CD14-positive monocyte (primary cell): ENCODE measurements around the gene DCLRE1B. TPM values are rescaled to one million over a fixed set of nuclear protein-coding genes. Genes with fewer than 3 reads are reported as not detected.
A peak's percentile ranks its signal among the peaks of the same experiment; 100 is the strongest.

ENCODE experiments used
- DNase-seq, 3 donors: peaks; one replicate each; pipeline ENCODE4 v3.0.0-alpha.2; 2011 to 2022
- H2AFZ ChIP-seq: 2 replicates; pipeline ENCODE4 v1.6.0; 2012; ENCODE audit warnings: mild to moderate bottlenecking, low read depth, low read length, inconsistent platforms; ENCODE audit not compliant: insufficient read depth, poor library complexity, severe bottlenecking
- H3K27ac ChIP-seq, 2 donors: 1 replicate in 1 of 2; 2 replicates in 1 of 2; pipeline ENCODE4 v1.5.1; 2012 to 2013; ENCODE audit warnings: low read length in 2 of 2, control low read depth in 1 of 2, inconsistent platforms in 1 of 2, low read depth in 1 of 2, mild to moderate bottlenecking in 1 of 2
- H3K27me3 ChIP-seq, 2 donors: one replicate each; pipeline versions ENCODE4 v1.6.0 to v1.6.1; 2011 to 2013; ENCODE audit warnings: low read length in 2 of 2; ENCODE audit not compliant: control insufficient read depth in 2 of 2, insufficient read depth in 2 of 2
- H3K36me3 ChIP-seq, 2 donors: replicated peaks in 1 of 2; 1 replicate in 1 of 2; 2 replicates in 1 of 2; pipeline versions ENCODE4 v1.5.1 to v1.6.1; 2012 to 2013; ENCODE audit warnings: low read length in 2 of 2, control low read depth in 1 of 2, inconsistent platforms in 1 of 2, mild to moderate bottlenecking in 1 of 2; ENCODE audit not compliant: insufficient read depth in 2 of 2, control insufficient read depth in 1 of 2
- H3K4me1 ChIP-seq, 2 donors: 1 replicate in 1 of 2; 2 replicates in 1 of 2; pipeline versions ENCODE4 v1.5.1 to v1.6.1; 2012 to 2013; ENCODE audit warnings: low read length in 2 of 2, control low read depth in 1 of 2, inconsistent platforms in 1 of 2, mild to moderate bottlenecking in 1 of 2, moderate library complexity in 1 of 2; ENCODE audit not compliant: insufficient read depth in 2 of 2, control insufficient read depth in 1 of 2
- H3K4me2 ChIP-seq: replicated peaks from 2 replicates; pipeline ENCODE3; 2012; ENCODE audit warnings: low read length, moderate library complexity, mild to moderate bottlenecking; ENCODE audit not compliant: poor library complexity, severe bottlenecking; ENCODE audit errors: extremely low read depth
- H3K4me3 ChIP-seq, 3 experiments: fragments of 200-600 bp in 1 of 3; sonication (generic) in 1 of 3; replicated peaks in 1 of 3; 1 replicate in 2 of 3; 2 replicates in 1 of 3; pipeline ENCODE4 v1.5.1; 2011 to 2013; ENCODE audit warnings: low read length in 3 of 3, mild to moderate bottlenecking in 3 of 3, control low read depth in 2 of 3, low read depth in 2 of 3, inconsistent platforms in 1 of 3, moderate library complexity in 1 of 3
- H3K79me2 ChIP-seq: 2 replicates; pipeline ENCODE4 v1.6.0; 2012; ENCODE audit warnings: mild to moderate bottlenecking, control low read depth, inconsistent platforms, low read length, moderate library complexity; ENCODE audit not compliant: insufficient read depth
- H3K9ac ChIP-seq: 2 replicates; pipeline ENCODE4 v1.6.0; 2017; ENCODE audit warnings: low read length, mild to moderate bottlenecking; ENCODE audit not compliant: insufficient read depth, poor library complexity, severe bottlenecking
- H3K9me3 ChIP-seq, 2 donors: replicated peaks in 1 of 2; 1 replicate in 1 of 2; 2 replicates in 1 of 2; pipeline versions ENCODE4 v1.5.1 to v1.6.1; 2012 to 2013; ENCODE audit warnings: low read length in 2 of 2, control low read depth in 1 of 2; ENCODE audit not compliant: control insufficient read depth in 1 of 2, insufficient read depth in 1 of 2
- H4K20me1 ChIP-seq: 2 replicates; pipeline ENCODE4 v1.6.0; 2012; ENCODE audit warnings: mild to moderate bottlenecking, low read length, control low read depth, moderate library complexity; ENCODE audit not compliant: insufficient read depth
- H3K27ac Mint-ChIP-seq, 7 donors: one replicate each; pipeline ENCODE4 v1.8.0; 2020; ENCODE audit warnings: mild to moderate bottlenecking in 7 of 7, mixed read lengths in 7 of 7, moderate library complexity in 6 of 7, inconsistent platforms in 2 of 7
- H3K27me3 Mint-ChIP-seq, 3 donors: one replicate each; pipeline ENCODE4 v1.8.0; 2021 to 2022; ENCODE audit warnings: low read depth in 3 of 3, mild to moderate bottlenecking in 3 of 3, mixed read lengths in 3 of 3, moderate library complexity in 3 of 3, inconsistent platforms in 1 of 3
- H3K36me3 Mint-ChIP-seq, 2 donors: one replicate each; pipeline ENCODE4 v1.8.0; 2020; ENCODE audit warnings: mixed read lengths in 2 of 2, inconsistent platforms in 1 of 2, mild to moderate bottlenecking in 1 of 2
- H3K4me1 Mint-ChIP-seq: one replicate; pipeline ENCODE4 v1.8.0; 2020; ENCODE audit warnings: mild to moderate bottlenecking, mixed read lengths
- H3K4me3 Mint-ChIP-seq, 2 donors: one replicate each; pipeline ENCODE4 v1.8.0; 2020; ENCODE audit warnings: mild to moderate bottlenecking in 2 of 2, mixed read lengths in 2 of 2, moderate library complexity in 1 of 2
- H3K9me3 Mint-ChIP-seq, 7 donors: one replicate each; pipeline ENCODE4 v1.8.0; 2020 to 2022; ENCODE audit warnings: mixed read lengths in 7 of 7, mild to moderate bottlenecking in 6 of 7, moderate library complexity in 6 of 7, inconsistent platforms in 2 of 7
- WGBS: methylation state at CpG from one replicate; pipeline ENCODE4 v1.1.5; 2013; ENCODE audit warnings: missing lambda C conversion rate; ENCODE audit not compliant: insufficient coverage; 5-methylcytosine and 5-hydroxymethylcytosine counted together
- intact Hi-C, 2 donors: fragments of 100-400 bp; cut with micrococcal nuclease; formaldehyde crosslinking; loops; one replicate each; pipeline versions ENCODE4 v1.15.0 to v1.15.1; 2023
- polyA plus RNA-seq, 3 donors: library from polyadenylated mRNA; depleted of rRNA in 1 of 3; unstranded in 2 of 3; stranded (reverse) in 1 of 3; fragments of 300-500 nt in 2 of 3; fragments of >200 nt in 1 of 3; fragmentation: Illumina TruSeq in 2 of 3; gene quantifications; 1 replicate in 2 of 3; 2 replicates in 1 of 3; pipeline ENCODE4 v1.2.3, GENCODE V29; 2012 to 2021
- TF ChIP-seq, protein P1 (sequence below): fragments of 200-600 bp; IDR thresholded peaks from one replicate; pipeline ENCODE4 v1.8.0; 2022; ENCODE audit warnings: antibody characterized with exemption, mild to moderate bottlenecking

DCLRE1B gene
- polyA plus RNA-seq, 3 donors = 3.0 to 5.7 (median 4.5) TPM

DNA sequence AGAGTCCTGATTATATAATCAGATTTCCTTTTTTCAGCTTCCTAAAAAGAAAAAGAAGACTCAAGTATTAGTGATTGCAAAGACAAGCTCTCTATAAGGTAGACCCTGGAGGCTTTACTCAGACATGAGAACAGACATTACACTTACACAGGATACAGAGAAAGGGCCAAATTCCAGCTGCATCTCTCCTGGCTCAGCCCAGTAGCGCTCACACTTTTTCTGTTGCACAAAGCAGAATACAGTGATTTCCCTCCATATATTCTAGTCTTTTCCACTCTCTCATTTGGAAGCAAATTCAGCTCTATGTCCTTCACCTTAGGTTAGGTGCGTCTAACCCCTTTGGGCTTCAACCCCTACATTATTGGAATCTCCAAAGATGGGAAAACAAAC, 48.7 kb upstream of the DCLRE1B start:
- no peaks in the 10 kb centered on the region for H3K27me3 ChIP-seq
- no peaks in the 10 kb centered on the region for H3K9me3 ChIP-seq
- no peak overlapping the region for H2AFZ ChIP-seq
- peaks cover 67% of the 10 kb centered on the region for H3K4me1 Mint-ChIP-seq
- H3K27me3 Mint-ChIP-seq = peaks cover 0 to 2% (median 0%) of the 10 kb centered on the region in 3 donors
- peaks cover 46% of the 10 kb centered on the region for H3K79me2 ChIP-seq
- no peak overlapping the region for H3K4me3 Mint-ChIP-seq
- no peaks in the 10 kb centered on the region for H3K9me3 Mint-ChIP-seq
- no peak overlapping the region for H3K4me2 ChIP-seq
- DNase-seq = no peak
- no peak overlapping the region for H3K4me3 ChIP-seq
- WGBS = 100% methylated on average over 1 of the region's 2 CpGs
- peaks cover 3 to 39% of the 10 kb centered on the region in 2 donors for H3K36me3 ChIP-seq
- H3K27ac Mint-ChIP-seq = peak overlapping the region in 4 of 7 donors; percentile 64 to 88 (median 82)
- no peaks in the 10 kb centered on the region for H4K20me1 ChIP-seq
- H3K27ac ChIP-seq = peak overlapping the region in 1 of 2 donors; percentile 73
- intact Hi-C loops = loop anchor here in 1 of 2 donors (5.0 kb wide), 1 partner anchor 51 kb away; the partner anchor contains the start of gene DCLRE1B
- TF ChIP-seq, protein P1, sequence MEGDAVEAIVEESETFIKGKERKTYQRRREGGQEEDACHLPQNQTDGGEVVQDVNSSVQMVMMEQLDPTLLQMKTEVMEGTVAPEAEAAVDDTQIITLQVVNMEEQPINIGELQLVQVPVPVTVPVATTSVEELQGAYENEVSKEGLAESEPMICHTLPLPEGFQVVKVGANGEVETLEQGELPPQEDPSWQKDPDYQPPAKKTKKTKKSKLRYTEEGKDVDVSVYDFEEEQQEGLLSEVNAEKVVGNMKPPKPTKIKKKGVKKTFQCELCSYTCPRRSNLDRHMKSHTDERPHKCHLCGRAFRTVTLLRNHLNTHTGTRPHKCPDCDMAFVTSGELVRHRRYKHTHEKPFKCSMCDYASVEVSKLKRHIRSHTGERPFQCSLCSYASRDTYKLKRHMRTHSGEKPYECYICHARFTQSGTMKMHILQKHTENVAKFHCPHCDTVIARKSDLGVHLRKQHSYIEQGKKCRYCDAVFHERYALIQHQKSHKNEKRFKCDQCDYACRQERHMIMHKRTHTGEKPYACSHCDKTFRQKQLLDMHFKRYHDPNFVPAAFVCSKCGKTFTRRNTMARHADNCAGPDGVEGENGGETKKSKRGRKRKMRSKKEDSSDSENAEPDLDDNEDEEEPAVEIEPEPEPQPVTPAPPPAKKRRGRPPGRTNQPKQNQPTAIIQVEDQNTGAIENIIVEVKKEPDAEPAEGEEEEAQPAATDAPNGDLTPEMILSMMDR = no peak
- peaks cover 25 to 37% of the 10 kb centered on the region in 2 donors for H3K36me3 Mint-ChIP-seq
- H3K4me1 ChIP-seq = peaks cover 63 to 71% of the 10 kb centered on the region in 2 donors
- no peak overlapping the region for H3K9ac ChIP-seq

- Mint-ChIP-seq H3K4me1 (peaks cover 79% of the 10 kb centered on the region), H3K27ac (peak overlapping the region; percentile 79 to 93 (median 90)), H3K9me3 (no peaks in the 10 kb centered on the region), H3K4me3 (no peak overlapping the region), H3K27me3 (peaks cover 0 to 2% (median 0%) of the 10 kb centered on the region in 3 donors), H3K36me3 (peaks cover 23 to 34% of the 10 kb centered on the region in 2 donors)
- Histone ChIP-seq H3K79me2 (peaks cover 54% of the 10 kb centered on the region), H3K4me2 (no peak overlapping the region), H3K9me3 (no peaks in the 10 kb centered on the region), H2AFZ (no peak overlapping the region), H3K4me1 (peaks cover 72 to 85% of the 10 kb centered on the region in 2 donors), H3K4me3 (no peak overlapping the region), H3K27me3 (no peaks in the 10 kb centered on the region), H3K27ac (peak overlapping the region; percentile 60 to 73), H4K20me1 (no peaks in the 10 kb centered on the region), H3K36me3 (peaks cover 0 to 27% of the 10 kb centered on the region in 2 donors), H3K9ac (no peak overlapping the region)
- TF ChIP-seq, protein P1 = no peak
- WGBS = 100% methylated on average over 1 of the region's 3 CpGs
- DNase-seq = peak in 2 of 3 donors; percentile 31 to 33
- intact Hi-C loops = loop anchor here in 1 of 2 donors (5.0 kb wide), 1 partner anchor 50 kb away; the partner anchor contains the start of gene DCLRE1B
Observed at GRCh38 chr1:113857776-113858175, 47.4 kb upstream of the DCLRE1B start.
